NCI-H82 (cell line): ENCODE data around the gene RHBDL1.

Experiments
- DNase-seq: peaks from one replicate; lab custom pipeline; 2025; lab: John Stamatoyannopoulos, UW

The RHBDL1 gene

GRCh38 chr16:706189-707061, 31.0 kb downstream of the RHBDL1 start:
- peak; percentile 40 for DNase-seq

GRCh38 chr16:707062-707538, 31.6 kb downstream of the RHBDL1 start:
- no peak for DNase-seq

- DNase-seq = no peak
These were observed 32.5 kb downstream of the RHBDL1 start for GRCh38 chr16:708019-708418.

- DNase-seq = no peak
These were observed 33.5 kb downstream of the RHBDL1 start for GRCh38 chr16:708959-709358.

GRCh38 chr16:709566-710499, 34.4 kb downstream of the RHBDL1 start:
- DNase-seq = peak; percentile 87

GRCh38 chr16:710500-711075, 35.1 kb downstream of the RHBDL1 start:
- DNase-seq = peak; percentile 37

- no peak for DNase-seq
These were observed 35.6 kb downstream of the RHBDL1 start for GRCh38 chr16:711084-711483.

- DNase-seq = peak; percentile 81
These were observed 36.3 kb downstream of the RHBDL1 start for GRCh38 chr16:711548-712320.

- peak; percentile 77 for DNase-seq
These were observed 37.3 kb downstream of the RHBDL1 start for GRCh38 chr16:712740-713250.

GRCh38 chr16:714079-714478, 38.6 kb downstream of the RHBDL1 start:
- no peak for DNase-seq

GRCh38 chr16:714558-715476, 39.3 kb downstream of the RHBDL1 start, which contains the start of gene METRN:
Gene METRN, plus strand, starts transcription at chr16:715118. Its CDS starts 172 bp downstream, at chr16:715290.
- DNase-seq = peak; percentile 91

- peak; percentile 41 for DNase-seq
These were observed 40.2 kb downstream of the RHBDL1 start for GRCh38 chr16:715477-716199.

GRCh38 chr16:716200-716568, 40.7 kb downstream of the RHBDL1 start:
- DNase-seq = no peak

- no peak for DNase-seq
These were observed 41.4 kb downstream of the RHBDL1 start for GRCh38 chr16:716768-717325.

- no peak for DNase-seq
These were observed 42.2 kb downstream of the RHBDL1 start for GRCh38 chr16:717450-718245.

- no peak for DNase-seq
These were observed 42.9 kb downstream of the RHBDL1 start for GRCh38 chr16:718389-718788.

- no peak for DNase-seq
These were observed 43.5 kb downstream of the RHBDL1 start for GRCh38 chr16:718922-719321.

GRCh38 chr16:719815-720446, 44.5 kb downstream of the RHBDL1 start:
- peak; percentile 50 for DNase-seq
